Mammary epithelial cell (primary cell): ENCODE measurements around the gene TAGLN.
"Not testable (repeated sequence)": the region's sequence is repeated elsewhere in the genome, so short reads cannot be mapped to it uniquely, and the experiment has no call there.

Source experiments
- EZH2 ChIP-seq: IDR thresholded peaks from 2 replicates; pipeline ENCODE4 v1.6.1; 2012; ENCODE audit warnings: low read length, inconsistent platforms, borderline replicate concordance
- TF ChIP-seq, protein P1 (sequence below), 2 donors: IDR thresholded peaks in 1 of 2; conservative IDR thresholded peaks in 1 of 2; 2 replicates each; pipeline ENCODE4 v1.5.1; 2011 to 2012; ENCODE audit warnings: inconsistent platforms in 2 of 2, low read length in 2 of 2, mild to moderate bottlenecking in 2 of 2, control low read depth in 1 of 2, low read depth in 1 of 2; ENCODE audit not compliant: insufficient read depth in 1 of 2; ENCODE audit errors: extremely low read depth in 1 of 2

DNA sequence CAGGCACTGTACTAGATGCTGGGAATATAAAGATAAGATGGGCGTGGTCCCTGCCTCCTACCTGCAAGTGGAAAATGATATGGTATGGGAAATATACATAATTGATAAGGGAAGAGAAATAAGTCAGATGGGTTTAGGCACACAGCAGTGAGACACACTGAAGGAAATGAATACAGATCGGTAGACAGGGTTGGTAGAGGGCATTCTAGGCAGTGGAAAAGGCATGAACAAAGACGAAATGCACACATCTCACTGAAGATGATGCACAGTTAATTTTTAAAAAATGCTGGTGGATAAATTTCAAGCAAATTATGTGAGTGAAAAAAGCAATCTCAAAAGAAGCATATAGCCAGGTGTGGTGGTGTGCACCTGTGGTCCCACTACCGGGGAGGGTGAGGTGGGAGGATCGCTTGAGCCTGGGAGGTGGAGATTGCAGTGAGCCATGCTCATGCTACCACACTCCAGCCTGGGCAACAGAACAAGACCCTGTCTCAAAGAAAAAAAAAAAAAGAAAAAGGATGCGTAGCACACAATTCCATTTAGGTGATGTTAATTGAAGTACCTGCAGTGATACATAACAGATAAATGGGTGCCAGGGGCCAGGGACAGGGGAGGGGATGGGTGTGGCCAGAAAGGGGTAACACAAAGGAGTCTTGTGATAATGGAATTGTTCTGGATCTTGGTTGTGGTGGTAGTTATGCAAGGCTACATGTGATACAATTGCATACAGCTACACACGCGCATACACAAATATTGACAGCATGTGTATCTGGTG is 10.4 kb downstream of the TAGLN start:
- TF ChIP-seq EZH2 = not testable (repeated sequence)
- TF ChIP-seq, protein P1, sequence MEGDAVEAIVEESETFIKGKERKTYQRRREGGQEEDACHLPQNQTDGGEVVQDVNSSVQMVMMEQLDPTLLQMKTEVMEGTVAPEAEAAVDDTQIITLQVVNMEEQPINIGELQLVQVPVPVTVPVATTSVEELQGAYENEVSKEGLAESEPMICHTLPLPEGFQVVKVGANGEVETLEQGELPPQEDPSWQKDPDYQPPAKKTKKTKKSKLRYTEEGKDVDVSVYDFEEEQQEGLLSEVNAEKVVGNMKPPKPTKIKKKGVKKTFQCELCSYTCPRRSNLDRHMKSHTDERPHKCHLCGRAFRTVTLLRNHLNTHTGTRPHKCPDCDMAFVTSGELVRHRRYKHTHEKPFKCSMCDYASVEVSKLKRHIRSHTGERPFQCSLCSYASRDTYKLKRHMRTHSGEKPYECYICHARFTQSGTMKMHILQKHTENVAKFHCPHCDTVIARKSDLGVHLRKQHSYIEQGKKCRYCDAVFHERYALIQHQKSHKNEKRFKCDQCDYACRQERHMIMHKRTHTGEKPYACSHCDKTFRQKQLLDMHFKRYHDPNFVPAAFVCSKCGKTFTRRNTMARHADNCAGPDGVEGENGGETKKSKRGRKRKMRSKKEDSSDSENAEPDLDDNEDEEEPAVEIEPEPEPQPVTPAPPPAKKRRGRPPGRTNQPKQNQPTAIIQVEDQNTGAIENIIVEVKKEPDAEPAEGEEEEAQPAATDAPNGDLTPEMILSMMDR (conservative IDR thresholded peaks at IDR 0.05 in 1 of 2, IDR thresholded peaks at IDR 0.05 in 1 of 2; ENCODE audit: extremely low read depth in 1 of 2, insufficient read depth in 1 of 2, low read depth in 1 of 2, low read length in 2 of 2) = not testable (repeated sequence)
